ENCODE results near the gene ZNF688. TPM values are rescaled to one million over a fixed set of nuclear protein-coding genes. Genes with fewer than 3 reads are reported as not detected.
"Not testable (repeated sequence)": the region's sequence is repeated elsewhere in the genome, so short reads cannot be mapped to it uniquely, and the experiment has no call there.

The ZNF688 gene
- total RNA-seq, 1 experiment from 2014 or later: 16.2 TPM

DNA sequence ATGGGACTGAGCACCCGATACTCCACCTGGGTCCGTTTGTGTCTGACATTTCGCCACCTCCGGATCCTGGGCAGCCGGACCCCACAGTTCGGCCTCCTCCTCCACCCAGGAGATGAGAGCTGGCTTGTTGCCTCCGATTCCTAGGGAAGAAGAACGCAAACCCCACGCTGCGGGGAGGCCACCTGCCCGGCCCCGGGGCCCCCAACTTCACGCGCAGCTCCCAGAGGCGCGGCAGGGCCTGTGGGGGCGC is 13.9 kb downstream of the ZNF688 start:
- no peak for DNase-seq (ENCODE audit: low read depth)

DNA sequence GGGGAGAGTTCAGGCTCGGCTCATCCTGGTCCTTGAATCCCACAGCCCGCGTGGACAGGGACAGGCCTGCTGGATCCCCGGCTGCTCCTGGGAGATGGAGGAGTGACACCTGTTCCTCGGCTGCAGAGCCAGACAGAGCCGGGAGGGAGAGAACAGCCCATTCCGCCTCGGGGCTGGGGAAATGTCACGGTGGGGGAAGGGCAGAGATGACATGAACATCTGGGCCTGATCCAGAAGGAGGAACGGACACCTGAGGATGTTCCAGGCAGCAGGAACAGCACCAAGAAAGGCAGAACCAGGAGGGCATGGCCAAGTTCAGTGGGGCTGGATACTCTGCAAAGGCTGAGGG is 15.4 kb downstream of the ZNF688 start:
- DNase-seq (ENCODE audit: low read depth): no peak

GRCh38 chr16:30555315-30556124 is 16.0 kb downstream of the ZNF688 start:
- no peak for DNase-seq (ENCODE audit: low read depth)

GRCh38 chr16:30554557-30555314 is 16.8 kb downstream of the ZNF688 start:
- DNase-seq (ENCODE audit: low read depth): no peak

DNA sequence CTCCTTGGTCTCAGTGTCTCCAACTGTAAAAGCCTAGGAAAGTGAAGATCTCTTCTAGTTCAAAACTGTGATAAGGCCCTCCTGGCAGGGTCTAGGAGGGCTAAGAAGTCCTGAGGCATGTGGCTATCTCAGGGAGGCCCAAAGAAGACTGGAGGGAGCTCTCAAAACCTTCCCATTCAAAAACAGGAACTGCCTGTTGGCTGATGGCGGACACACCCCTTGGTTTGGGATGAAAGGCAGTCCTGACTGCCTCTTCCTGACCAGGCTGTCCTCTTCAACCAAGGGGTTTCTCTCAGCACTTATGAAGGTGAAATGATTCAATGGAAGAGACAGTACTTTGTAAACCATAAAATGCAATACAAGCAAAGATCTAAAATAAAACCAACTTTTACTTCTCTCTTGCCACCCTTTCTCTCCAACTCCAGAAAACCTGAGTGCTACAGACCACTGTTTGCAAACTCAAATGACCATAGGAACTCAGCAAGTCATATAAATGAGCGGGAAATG is 18.1 kb downstream of the ZNF688 start:
- no peak for DNase-seq (ENCODE audit: low read depth)

DNA sequence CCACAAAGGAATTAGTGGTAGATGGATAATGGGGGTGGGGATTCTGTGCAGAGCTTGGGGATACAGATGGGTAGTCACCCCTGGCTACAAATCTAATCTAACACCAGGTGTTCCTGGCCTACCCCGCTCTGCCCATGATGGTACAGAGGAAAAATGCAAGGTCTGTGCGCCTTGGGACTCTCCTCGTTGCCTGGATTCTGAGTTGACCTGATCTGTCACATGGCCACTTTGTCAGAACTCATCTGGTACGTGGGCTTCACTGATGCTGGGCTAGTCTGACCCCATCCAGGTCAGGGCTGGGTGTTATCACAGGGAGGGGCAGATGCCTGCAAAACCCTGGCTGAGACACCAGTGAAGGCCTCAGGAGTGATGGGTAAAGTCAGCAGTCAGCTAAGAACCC is 18.6 kb downstream of the ZNF688 start:
- DNase-seq (ENCODE audit: low read depth): no peak

DNA sequence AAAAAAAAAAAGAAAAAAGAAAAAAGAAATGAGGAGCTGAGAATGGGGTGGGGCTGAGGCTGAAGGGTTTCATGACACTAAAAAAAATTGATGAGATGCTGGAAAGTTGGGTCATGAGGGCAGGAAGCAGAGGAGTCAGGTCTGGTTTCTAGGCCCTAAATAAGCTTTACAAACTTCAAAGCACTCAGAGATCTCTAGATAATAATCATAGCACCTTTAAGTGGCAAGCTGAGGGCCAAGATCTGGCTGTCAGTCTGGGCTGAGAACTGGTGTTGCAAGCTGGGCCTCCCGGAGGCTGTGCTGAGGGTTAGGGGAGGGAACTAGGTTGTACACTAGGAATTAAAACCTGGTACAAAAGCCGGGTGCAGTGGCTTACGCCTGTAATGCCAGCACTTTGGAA is 19.7 kb downstream of the ZNF688 start:
- no peak for DNase-seq (ENCODE audit: low read depth)

DNA sequence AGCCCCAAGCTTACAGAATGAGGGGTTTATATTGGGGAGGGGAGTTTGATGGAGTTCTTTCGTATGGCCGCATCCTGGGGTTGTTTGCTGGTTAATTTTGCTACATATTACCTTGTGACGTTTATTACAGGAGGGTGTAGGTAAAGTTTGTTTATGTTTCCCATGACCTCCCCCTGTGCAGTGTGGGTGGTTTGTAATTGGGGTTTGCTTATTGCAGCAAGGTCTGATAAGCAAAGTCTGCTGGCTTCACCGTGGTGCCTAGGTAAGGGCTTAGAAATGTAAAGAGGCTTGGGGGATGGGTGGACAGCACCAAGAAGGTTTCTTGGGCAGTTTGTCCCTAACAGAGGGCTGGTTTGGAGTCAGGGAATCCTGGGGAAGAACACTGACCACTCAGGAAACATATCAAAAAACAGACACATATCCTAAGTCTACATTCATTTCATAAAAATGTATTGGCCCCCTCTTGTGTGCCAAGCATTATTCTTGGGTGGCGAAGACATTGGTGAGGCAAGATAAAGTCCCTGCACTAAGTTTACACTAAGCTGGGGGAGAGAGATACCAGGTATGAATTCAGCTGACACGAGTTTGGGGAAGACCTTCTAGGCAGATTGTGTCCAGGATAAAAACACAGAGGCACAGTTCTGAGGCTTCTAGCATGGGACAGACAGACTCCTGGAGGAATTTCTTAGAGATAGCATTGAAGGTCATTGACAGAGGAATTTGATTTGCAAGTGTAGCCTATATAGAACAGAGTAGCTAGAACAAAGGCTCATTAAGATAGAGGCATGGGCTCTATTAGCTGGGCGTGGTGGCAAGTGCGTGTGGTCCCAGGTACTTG is 22.9 kb downstream of the ZNF688 start:
- DNase-seq (ENCODE audit: low read depth): no peak

DNA sequence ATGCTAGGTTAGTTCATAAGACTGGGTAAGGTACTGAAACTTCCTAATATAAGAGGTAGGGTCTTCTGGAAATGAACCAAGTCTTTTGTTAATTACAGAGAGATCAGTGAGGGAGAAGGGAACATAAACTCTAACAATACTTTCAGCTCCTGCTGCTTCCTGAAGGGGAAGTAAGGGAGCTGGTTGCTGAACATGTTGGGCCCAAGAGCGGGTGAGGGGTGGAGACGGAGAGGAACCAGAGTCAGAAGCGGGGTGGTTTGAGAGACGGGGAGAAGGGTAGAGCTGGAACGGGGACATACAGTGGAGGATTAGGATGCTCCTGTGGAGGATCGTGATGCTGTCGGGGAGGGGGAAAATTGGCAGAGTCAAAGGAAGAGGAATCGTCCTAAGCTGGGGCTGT is 25.4 kb downstream of the ZNF688 start:
- no peak for DNase-seq (ENCODE audit: low read depth)

- no peak for DNase-seq (ENCODE audit: low read depth)
Observed at GRCh38 chr16:30543067-30543466, 28.4 kb downstream of the ZNF688 start.

GRCh38 chr16:30541502-30542329 is 29.8 kb downstream of the ZNF688 start:
- DNase-seq (ENCODE audit: low read depth): peak; percentile 80

- not testable (repeated sequence) for DNase-seq (ENCODE audit: low read depth)
Observed at GRCh38 chr16:30540916-30541464, 30.5 kb downstream of the ZNF688 start.

DNA sequence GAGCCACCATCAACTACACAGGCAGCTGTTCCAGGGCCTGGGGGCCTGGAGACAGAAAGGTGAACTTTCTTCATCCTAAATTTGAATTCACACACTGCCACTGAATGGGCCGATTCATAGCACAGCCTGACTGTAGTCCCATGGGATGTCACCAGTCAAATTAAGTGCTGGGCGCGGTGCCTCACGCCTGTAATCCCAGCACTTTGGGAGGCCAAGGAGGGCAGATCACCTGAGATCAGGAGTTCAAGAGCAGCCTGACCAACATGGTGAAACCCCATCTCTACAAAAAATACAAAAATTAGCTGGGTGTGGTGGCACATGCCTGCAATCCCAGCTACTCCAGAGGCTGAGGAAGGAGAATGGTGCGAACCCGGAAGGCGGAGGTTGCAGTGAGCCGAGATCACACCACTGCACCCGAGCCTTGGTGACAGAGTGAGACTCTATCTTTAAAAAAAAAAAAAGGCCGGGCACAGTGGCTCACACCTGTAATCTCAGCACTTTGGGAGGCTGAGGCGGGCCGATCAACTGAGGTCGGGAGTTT is 31.5 kb downstream of the ZNF688 start:
- DNase-seq (ENCODE audit: low read depth): not testable (repeated sequence)

DNA sequence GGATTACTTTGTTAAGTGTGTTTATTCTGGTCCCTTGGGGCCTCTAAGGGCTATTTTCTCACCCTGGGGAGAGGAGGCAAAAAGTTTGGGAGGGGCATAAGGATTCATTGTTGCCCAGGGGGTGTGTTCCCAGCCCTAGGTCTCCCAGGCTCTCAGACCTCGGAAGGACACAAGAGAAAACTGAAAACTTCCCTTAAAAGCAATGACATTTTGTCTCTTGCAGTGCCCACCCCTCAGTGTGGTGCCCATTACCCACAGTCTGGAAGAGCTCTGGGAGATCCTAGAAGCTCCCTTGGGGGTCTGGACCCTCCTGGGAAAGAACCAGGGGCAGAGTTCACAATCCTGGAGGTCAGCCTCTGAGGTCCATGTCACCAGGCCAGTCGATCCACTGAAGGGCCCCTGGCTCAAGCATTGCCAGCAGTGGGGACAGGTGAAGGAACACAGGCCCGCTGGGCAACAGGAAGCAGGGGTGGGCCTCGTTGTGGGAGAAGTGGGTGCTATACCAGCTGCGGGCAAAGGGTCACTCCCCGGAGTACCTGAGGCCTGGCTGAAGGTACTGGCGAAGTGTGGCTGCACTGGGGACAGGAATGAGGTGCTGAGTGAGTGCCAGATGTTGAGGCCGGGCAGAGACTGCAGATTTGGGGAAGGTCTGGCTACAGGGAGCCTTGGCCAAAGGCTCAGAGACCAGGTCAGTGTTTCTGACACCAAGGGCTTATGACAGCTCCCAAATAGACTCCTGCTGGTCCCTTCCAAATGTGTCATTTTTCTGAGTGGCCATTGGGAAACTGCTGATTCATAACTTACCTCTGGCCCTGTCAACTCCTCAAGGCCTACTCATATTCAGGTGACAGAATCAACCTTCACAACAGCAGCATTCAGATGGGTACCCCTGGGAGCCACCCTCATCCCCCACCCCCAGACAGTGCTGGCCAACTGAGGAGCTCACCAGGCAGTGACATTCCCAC is 32.2 kb downstream of the ZNF688 start:
- DNase-seq (ENCODE audit: low read depth): no peak

DNA sequence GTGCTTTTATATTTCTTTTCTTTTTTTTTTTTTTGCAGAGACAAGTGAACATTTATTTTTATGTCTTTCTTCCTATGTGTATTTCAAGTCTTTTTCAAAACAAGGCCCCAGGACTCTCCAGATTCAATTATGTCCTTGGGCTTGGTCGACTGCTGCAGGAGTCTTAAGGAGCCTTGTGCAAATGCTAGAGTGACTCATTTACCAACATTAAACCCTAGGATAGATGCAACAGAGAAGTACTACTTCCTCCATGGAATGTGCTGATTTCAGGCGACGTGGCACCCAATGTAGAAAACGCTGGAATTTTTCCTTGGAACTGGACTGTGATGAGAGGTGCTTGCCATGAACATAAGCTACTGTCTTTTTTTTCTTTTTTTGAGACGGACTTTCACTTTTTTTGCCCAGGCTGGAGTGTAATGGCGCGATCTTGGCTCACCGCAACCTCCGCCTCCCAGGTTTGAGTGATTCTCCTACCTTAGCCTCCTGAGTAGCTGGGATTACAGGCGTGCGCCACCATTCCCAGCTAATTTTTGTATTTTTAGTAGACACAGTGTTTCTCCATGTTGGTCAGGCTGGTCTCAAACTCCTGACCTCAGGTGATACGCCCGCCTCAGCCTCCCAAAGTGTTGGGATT is 35.0 kb downstream of the ZNF688 start:
- not testable (repeated sequence) for DNase-seq (ENCODE audit: low read depth)

DNA sequence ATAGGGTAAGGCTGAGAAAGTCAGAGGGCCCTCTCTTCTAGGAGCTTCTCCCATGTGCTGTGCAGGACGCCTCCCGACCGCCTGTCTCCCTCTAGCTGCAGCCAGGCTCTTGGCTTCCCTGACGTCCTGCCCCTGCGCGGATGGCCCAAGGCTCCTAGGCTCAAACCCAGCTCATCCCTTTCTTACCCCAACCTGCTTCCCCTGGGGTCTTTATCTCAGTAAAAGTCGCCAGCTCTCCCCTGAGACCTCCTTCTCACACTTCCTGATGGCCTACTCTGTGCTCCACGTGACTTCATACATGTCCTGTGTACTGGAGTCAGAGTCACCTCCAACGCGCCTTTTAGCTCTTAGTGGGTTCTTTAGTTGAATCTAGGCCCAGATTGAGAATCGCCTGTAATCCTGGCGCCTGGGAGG is 35.7 kb downstream of the ZNF688 start:
- DNase-seq (ENCODE audit: low read depth): peak; percentile 68

GRCh38 chr16:30535106-30535776 is 36.3 kb downstream of the ZNF688 start:
- no peak for DNase-seq (ENCODE audit: low read depth)

DNA sequence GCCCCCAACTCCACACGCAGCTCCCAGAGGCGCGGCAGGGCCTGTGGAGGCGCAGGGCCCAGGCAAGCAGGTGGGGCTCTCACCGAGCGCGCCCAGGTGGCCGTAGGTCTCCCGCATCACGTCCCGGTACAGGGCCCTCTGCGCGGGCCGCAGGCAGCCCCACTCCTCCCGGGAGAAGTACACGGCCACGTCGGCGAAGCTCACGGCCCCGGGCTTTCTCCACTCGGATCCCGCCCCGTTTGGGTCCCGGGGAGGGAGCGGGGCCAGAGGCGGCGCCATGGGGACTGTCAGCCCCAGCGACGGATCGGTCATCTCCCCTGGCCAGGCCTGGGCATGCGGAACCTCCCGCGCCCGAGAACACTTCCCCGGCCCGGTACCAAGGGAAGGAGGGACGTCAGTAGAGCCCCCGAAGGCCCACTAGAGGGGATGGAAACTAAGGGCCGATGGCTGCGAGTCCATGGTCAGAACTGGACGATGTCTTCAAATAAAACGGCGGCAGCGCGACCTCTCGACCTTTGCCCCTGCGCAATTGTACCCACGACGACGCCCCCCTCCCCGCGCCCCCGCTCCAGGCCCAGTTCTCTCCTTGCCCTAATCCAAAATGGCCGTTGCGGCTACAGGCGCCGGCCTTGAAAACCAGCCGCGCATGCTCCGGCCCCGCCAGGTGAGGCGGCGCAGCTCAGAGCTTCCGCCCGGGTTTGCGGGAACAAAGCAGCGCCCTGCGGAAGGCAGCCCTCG is 37.0 kb downstream of the ZNF688 start, which contains the start of gene ZNF747:
Gene ZNF747 (minus strand): TSS at position 491 of the 738 bp plus-strand sequence. CDS start 179 bp downstream, at position 312.
- DNase-seq (ENCODE audit: low read depth): peak; percentile 80
